ENCODE results near the gene TAF4. TPM values are rescaled to one million over a fixed set of nuclear protein-coding genes. Genes with fewer than 3 reads are reported as not detected.

TAF4 gene
- total RNA-seq, 4 donors from 2014 or later = 12.0 to 19.9 (median 16.2) TPM

DNA sequence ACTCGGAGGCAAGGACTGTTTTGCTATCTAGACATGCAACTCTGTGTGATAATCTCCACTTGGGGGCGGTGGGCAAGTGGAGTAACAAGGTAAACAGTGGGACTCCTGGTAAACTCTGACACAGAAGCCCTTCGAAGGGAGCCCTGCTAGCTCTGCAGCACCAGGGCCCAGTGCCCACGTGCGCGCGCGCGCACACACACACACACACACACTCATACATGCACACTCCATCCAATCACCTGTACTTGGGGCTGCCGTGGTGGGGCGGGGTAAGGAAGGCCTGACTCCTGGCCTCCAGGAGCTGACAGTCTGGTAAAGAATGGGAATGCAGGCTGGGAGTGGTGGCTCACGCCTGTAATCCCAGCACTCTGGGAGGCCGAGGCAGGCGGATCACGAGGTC lies 36.4 kb downstream of the TAF4 start:
- H3K27me3 ChIP-seq = no peaks in the 10 kb centered on the region
- no peak for DNase-seq (ENCODE audit: extremely low spot score)
- peaks cover 35 to 65% (median 49%) of the 10 kb centered on the region in 4 donors for H3K4me1 ChIP-seq
- 85% methylated on average over 15 of the region's 15 CpGs for WGBS
- intact Hi-C loops (cut with DNase I) = loop anchor here (5.0 kb wide), 1 partner anchor 108 kb away; no protein-coding TSS in a partner anchor
- H3K27ac ChIP-seq (replicated peaks in 1 of 4) = no peak overlapping the region
- H3K9me3 ChIP-seq = no peaks in the 10 kb centered on the region
- H3K36me3 ChIP-seq = no peaks in the 10 kb centered on the region
- TF ChIP-seq POLR2A (IDR thresholded peaks at IDR 0.05; ENCODE audit: low read depth) (no peak), EP300 (IDR thresholded peaks at IDR 0.05) (no peak), POLR2AphosphoS5 (IDR thresholded peaks at IDR 0.05) (no peak)
- TF ChIP-seq, protein P1, sequence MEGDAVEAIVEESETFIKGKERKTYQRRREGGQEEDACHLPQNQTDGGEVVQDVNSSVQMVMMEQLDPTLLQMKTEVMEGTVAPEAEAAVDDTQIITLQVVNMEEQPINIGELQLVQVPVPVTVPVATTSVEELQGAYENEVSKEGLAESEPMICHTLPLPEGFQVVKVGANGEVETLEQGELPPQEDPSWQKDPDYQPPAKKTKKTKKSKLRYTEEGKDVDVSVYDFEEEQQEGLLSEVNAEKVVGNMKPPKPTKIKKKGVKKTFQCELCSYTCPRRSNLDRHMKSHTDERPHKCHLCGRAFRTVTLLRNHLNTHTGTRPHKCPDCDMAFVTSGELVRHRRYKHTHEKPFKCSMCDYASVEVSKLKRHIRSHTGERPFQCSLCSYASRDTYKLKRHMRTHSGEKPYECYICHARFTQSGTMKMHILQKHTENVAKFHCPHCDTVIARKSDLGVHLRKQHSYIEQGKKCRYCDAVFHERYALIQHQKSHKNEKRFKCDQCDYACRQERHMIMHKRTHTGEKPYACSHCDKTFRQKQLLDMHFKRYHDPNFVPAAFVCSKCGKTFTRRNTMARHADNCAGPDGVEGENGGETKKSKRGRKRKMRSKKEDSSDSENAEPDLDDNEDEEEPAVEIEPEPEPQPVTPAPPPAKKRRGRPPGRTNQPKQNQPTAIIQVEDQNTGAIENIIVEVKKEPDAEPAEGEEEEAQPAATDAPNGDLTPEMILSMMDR (IDR thresholded peaks at IDR 0.05) = no peak
- H3K4me3 ChIP-seq = no peak overlapping the region

DNA sequence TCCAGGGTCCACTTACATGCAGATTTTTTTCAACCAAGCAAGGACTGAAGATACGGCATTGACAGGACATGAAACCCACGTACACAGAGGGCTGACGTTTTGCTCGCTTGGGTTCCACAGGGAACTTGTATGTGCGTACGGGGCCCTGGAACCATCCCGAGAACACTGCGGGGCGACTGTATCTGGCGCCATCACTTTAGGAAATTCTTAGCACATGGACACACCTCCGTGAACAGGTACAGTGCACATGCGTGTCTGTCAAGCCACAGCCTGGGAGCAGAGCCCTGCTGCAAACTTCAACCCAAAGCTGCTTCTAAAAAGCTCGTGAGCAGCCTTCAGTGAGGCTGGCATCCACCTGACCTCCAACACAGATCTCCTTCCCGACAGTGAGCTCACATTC lies 37.3 kb downstream of the TAF4 start:
- 82% methylated on average over 13 of the region's 14 CpGs for WGBS
- peaks cover 38 to 70% (median 49%) of the 10 kb centered on the region in 4 donors for H3K4me1 ChIP-seq
- H3K4me3 ChIP-seq = no peak overlapping the region
- intact Hi-C loops (cut with DNase I) = loop anchor here (5.0 kb wide), 1 partner anchor 109 kb away; no protein-coding TSS in a partner anchor
- TF ChIP-seq POLR2A (IDR thresholded peaks at IDR 0.05; ENCODE audit: low read depth) = no peak
- TF ChIP-seq, protein P1 (IDR thresholded peaks at IDR 0.05) = no peak
- no peak for TF ChIP-seq EP300 (IDR thresholded peaks at IDR 0.05)
- TF ChIP-seq POLR2AphosphoS5 (IDR thresholded peaks at IDR 0.05) = no peak
- no peak for DNase-seq (ENCODE audit: extremely low spot score)
- H3K27ac ChIP-seq (replicated peaks in 1 of 4) = no peak overlapping the region
- no peaks in the 10 kb centered on the region for H3K27me3 ChIP-seq
- H3K9me3 ChIP-seq = no peaks in the 10 kb centered on the region
- no peaks in the 10 kb centered on the region for H3K36me3 ChIP-seq

DNA sequence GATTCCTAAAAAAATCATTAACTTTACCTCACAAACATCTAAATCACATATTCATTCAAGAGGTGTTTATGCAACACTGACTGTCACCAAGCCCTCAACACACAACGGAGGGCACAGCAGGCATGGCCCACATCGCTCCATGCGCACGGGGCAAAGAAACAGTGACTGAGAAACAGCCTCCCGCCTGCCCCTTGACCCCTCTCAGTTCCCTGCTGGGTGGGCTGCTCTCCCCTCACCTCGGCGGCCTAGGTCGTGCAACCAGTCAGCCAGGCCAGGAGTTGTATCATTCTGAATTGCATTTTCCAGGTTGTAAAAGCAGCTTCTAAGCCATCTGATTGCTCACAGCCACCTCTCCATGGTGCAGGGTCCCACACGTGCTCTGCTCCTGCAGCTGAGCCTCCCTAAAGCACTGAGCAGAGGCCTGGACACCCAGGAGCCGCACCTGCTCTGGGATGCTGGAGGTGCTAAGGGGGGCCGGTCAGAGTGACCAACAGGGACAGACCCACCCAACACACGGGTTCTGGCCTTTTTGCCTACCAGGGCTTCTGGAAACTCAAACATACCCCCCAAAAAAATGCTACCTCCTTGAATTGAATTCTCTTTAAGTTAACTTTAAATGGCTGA lies 37.9 kb downstream of the TAF4 start:
- DNase-seq (ENCODE audit: extremely low spot score) = no peak
- H3K36me3 ChIP-seq = no peaks in the 10 kb centered on the region
- H3K9me3 ChIP-seq = no peaks in the 10 kb centered on the region
- H3K4me1 ChIP-seq = peaks cover 37 to 64% (median 45%) of the 10 kb centered on the region in 4 donors
- H3K4me3 ChIP-seq = no peak overlapping the region
- no peaks in the 10 kb centered on the region for H3K27me3 ChIP-seq
- TF ChIP-seq POLR2AphosphoS5 (IDR thresholded peaks at IDR 0.05) = no peak
- TF ChIP-seq, protein P1 (IDR thresholded peaks at IDR 0.05) = no peak
- TF ChIP-seq POLR2A (IDR thresholded peaks at IDR 0.05; ENCODE audit: low read depth) = no peak
- no peak for TF ChIP-seq EP300 (IDR thresholded peaks at IDR 0.05)
- intact Hi-C loops (cut with DNase I) = loop anchor here (5.0 kb wide), 1 partner anchor 109 kb away; no protein-coding TSS in a partner anchor
- H3K27ac ChIP-seq (replicated peaks in 1 of 4) = no peak overlapping the region
- 93% methylated on average over 11 of the region's 12 CpGs for WGBS

DNA sequence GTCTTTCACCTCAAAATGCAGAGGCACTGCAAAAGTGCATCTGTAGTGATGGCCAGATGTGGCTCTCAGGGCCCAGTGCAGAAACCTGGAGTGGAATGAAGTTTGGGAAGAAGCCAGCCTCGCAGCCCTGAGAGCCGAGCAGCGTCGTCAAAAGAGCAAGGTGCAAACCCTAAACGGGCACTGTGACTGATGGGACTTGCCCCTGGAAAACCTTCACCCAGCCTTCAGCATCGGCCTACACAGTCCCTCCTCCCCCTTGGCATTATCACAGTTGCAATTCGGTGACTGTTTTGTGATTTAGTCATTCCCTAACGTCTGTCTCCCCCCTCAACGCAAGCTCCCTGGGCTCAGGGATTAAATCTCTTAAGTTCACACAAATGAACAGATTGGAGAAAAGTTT lies 38.6 kb downstream of the TAF4 start:
- no peaks in the 10 kb centered on the region for H3K36me3 ChIP-seq
- no peaks in the 10 kb centered on the region for H3K9me3 ChIP-seq
- TF ChIP-seq, protein P1 (IDR thresholded peaks at IDR 0.05) = no peak
- no peak for TF ChIP-seq POLR2A (IDR thresholded peaks at IDR 0.05; ENCODE audit: low read depth)
- no peak for TF ChIP-seq POLR2AphosphoS5 (IDR thresholded peaks at IDR 0.05)
- no peak for TF ChIP-seq EP300 (IDR thresholded peaks at IDR 0.05)
- no peak overlapping the region for H3K4me3 ChIP-seq
- DNase-seq (ENCODE audit: extremely low spot score) = no peak
- intact Hi-C loops (cut with DNase I) = loop anchor here (5.0 kb wide), 1 partner anchor 110 kb away; no protein-coding TSS in a partner anchor
- peaks cover 30 to 64% (median 42%) of the 10 kb centered on the region in 4 donors for H3K4me1 ChIP-seq
- no peaks in the 10 kb centered on the region for H3K27me3 ChIP-seq
- H3K27ac ChIP-seq (replicated peaks in 1 of 4) = no peak overlapping the region
- 20% methylated on average over 8 of the region's 9 CpGs for WGBS
